GM19025 (cell line): ENCODE data around the gene KREMEN1.

Source experiments
- ATAC-seq: cut with Tn5 transposase; IDR thresholded peaks from one replicate; pipeline ENCODE4 v1.9.1; 2021; ENCODE audit warnings: mild to moderate bottlenecking, low read depth, moderate library complexity; ENCODE audit not compliant: unreplicated experiment

Gene KREMEN1

GRCh38 chr22:29125443-29125778 is 52.6 kb downstream of the KREMEN1 start:
- ATAC-seq = no peak

GRCh38 chr22:29125844-29126243 is 53.0 kb downstream of the KREMEN1 start:
- no peak for ATAC-seq

GRCh38 chr22:29126670-29127395 is 54.0 kb downstream of the KREMEN1 start:
- ATAC-seq = no peak

- ATAC-seq = no peak
Observed at GRCh38 chr22:29128891-29129807, 56.3 kb downstream of the KREMEN1 start.

GRCh38 chr22:29129808-29130140 is 56.9 kb downstream of the KREMEN1 start:
- no peak for ATAC-seq

GRCh38 chr22:29130476-29130875 is 57.6 kb downstream of the KREMEN1 start:
- no peak for ATAC-seq

GRCh38 chr22:29133603-29134133 is 60.8 kb downstream of the KREMEN1 start:
- ATAC-seq = no peak

- ATAC-seq = no peak
Observed at GRCh38 chr22:29134448-29134847, 61.6 kb downstream of the KREMEN1 start.

GRCh38 chr22:29136782-29137700 is 64.2 kb downstream of the KREMEN1 start:
- ATAC-seq = no peak

GRCh38 chr22:29138556-29139305 is 65.9 kb downstream of the KREMEN1 start:
- ATAC-seq = no peak

- ATAC-seq = no peak
Observed at GRCh38 chr22:29139965-29140782, 67.3 kb downstream of the KREMEN1 start.

GRCh38 chr22:29141078-29141688 is 68.3 kb downstream of the KREMEN1 start:
- ATAC-seq = no peak

GRCh38 chr22:29142116-29142515 is 69.3 kb downstream of the KREMEN1 start:
- no peak for ATAC-seq

- ATAC-seq = no peak
Observed at GRCh38 chr22:29143941-29144785, 71.3 kb downstream of the KREMEN1 start.

GRCh38 chr22:29144786-29145160 is 71.9 kb downstream of the KREMEN1 start:
- no peak for ATAC-seq

GRCh38 chr22:29145321-29146072 is 72.7 kb downstream of the KREMEN1 start:
- ATAC-seq = no peak

GRCh38 chr22:29146091-29146560 is 73.3 kb downstream of the KREMEN1 start:
- no peak for ATAC-seq
